H9 (cell line): ENCODE results near the gene TRAT1. TPM values are rescaled to one million over a fixed set of nuclear protein-coding genes. Genes with fewer than 3 reads are reported as not detected.

Experiments
- DNase-seq: peaks from one replicate; pipeline ENCODE4 v3.0.0-alpha.2; 2017
- H2AFZ ChIP-seq: one replicate; pipeline ENCODE4 v1.6.1; 2013; ENCODE audit warnings: mild to moderate bottlenecking, low read length, control low read depth, moderate library complexity
- H2AK5ac ChIP-seq: 2 replicates; pipeline ENCODE4 v1.6.1; 2013; ENCODE audit warnings: low read length, control low read depth, mixed read lengths; ENCODE audit not compliant: insufficient read length
- H2BK120ac ChIP-seq: one replicate; pipeline ENCODE4 v1.6.1; 2013; ENCODE audit warnings: low read depth, mild to moderate bottlenecking, low read length, control low read depth, inconsistent platforms; ENCODE audit not compliant: poor library complexity, severe bottlenecking
- H2BK12ac ChIP-seq: 2 replicates; pipeline ENCODE4 v1.6.1; 2013; ENCODE audit warnings: low read length, control low read depth, mixed read lengths, low read depth; ENCODE audit not compliant: insufficient read length
- H2BK15ac ChIP-seq: 2 replicates; pipeline ENCODE4 v1.6.1; 2013; ENCODE audit warnings: low read depth, low read length, control low read depth
- H2BK20ac ChIP-seq: one replicate; pipeline ENCODE4 v1.6.1; 2013; ENCODE audit warnings: low read depth, mild to moderate bottlenecking, low read length, control low read depth, inconsistent platforms; ENCODE audit not compliant: poor library complexity, severe bottlenecking
- H2BK5ac ChIP-seq: 2 replicates; pipeline ENCODE4 v1.6.1; 2013; ENCODE audit warnings: low read length, control low read depth, mixed read lengths; ENCODE audit not compliant: insufficient read length
- H3K14ac ChIP-seq: 2 replicates; pipeline ENCODE4 v1.6.1; 2013; ENCODE audit warnings: low read length, control low read depth; ENCODE audit not compliant: insufficient read depth
- H3K18ac ChIP-seq: 2 replicates; pipeline ENCODE4 v1.6.1; 2013; ENCODE audit warnings: low read depth, mild to moderate bottlenecking, mixed read lengths, low read length, control low read depth; ENCODE audit not compliant: insufficient read length
- H3K23ac ChIP-seq: 2 replicates; pipeline ENCODE4 v1.6.1; 2013; ENCODE audit warnings: low read length, control low read depth, mixed read lengths, low read depth; ENCODE audit not compliant: insufficient read length
- H3K23me2 ChIP-seq: 2 replicates; pipeline ENCODE4 v1.6.1; 2013; ENCODE audit warnings: low read depth, mild to moderate bottlenecking, mixed read lengths, low read length, control low read depth; ENCODE audit not compliant: insufficient read length, poor library complexity, severe bottlenecking
- H3K27ac ChIP-seq: 2 replicates; pipeline ENCODE4 v1.5.1; 2013; ENCODE audit warnings: low read length, control low read depth, mixed read lengths, low read depth; ENCODE audit not compliant: insufficient read length
- H3K27me3 ChIP-seq: 2 replicates; pipeline ENCODE4 v1.6.1; 2013; ENCODE audit warnings: low read length, control low read depth, inconsistent platforms; ENCODE audit not compliant: insufficient read depth
- H3K4ac ChIP-seq: 2 replicates; pipeline ENCODE4 v1.6.1; 2013; ENCODE audit warnings: low read depth, mild to moderate bottlenecking, control low read depth, inconsistent platforms, low read length, moderate library complexity
- H3K4me1 ChIP-seq: 2 replicates; pipeline ENCODE4 v1.6.1; 2013; ENCODE audit warnings: low read length, control low read depth, inconsistent platforms; ENCODE audit not compliant: insufficient read depth
- H3K4me2 ChIP-seq: 2 replicates; pipeline ENCODE4 v1.6.1; 2013; ENCODE audit warnings: low read length, control low read depth, mixed read lengths; ENCODE audit not compliant: insufficient read length, insufficient read depth
- H3K56ac ChIP-seq: 2 replicates; pipeline ENCODE4 v1.6.1; 2013; ENCODE audit warnings: low read depth, mild to moderate bottlenecking, mixed read lengths, low read length, control low read depth; ENCODE audit not compliant: insufficient read length
- H3K79me1 ChIP-seq: 2 replicates; pipeline ENCODE4 v1.6.1; 2013; ENCODE audit warnings: low read depth, mild to moderate bottlenecking, moderate library complexity, low read length, control low read depth, inconsistent platforms; ENCODE audit not compliant: insufficient read depth, poor library complexity, severe bottlenecking
- H3K79me2 ChIP-seq: 2 replicates; pipeline ENCODE4 v1.6.1; 2013; ENCODE audit warnings: low read length, control low read depth, inconsistent platforms; ENCODE audit not compliant: insufficient read depth
- H3K9ac ChIP-seq: 2 replicates; pipeline ENCODE4 v1.6.1; 2013; ENCODE audit warnings: low read length, control low read depth, mixed read lengths; ENCODE audit not compliant: insufficient read length; ENCODE audit errors: extremely low read depth
- H3K9me3 ChIP-seq: one replicate; pipeline ENCODE4 v1.6.1; 2013; ENCODE audit warnings: low read depth, low read length, inconsistent platforms; ENCODE audit not compliant: control insufficient read depth
- H3T11ph ChIP-seq: one replicate; pipeline ENCODE4 v1.6.1; 2013; ENCODE audit warnings: mild to moderate bottlenecking, low read length, control low read depth, inconsistent platforms
- H4K20me1 ChIP-seq: one replicate; pipeline ENCODE4 v1.6.1; 2013; ENCODE audit not compliant: control insufficient read depth, insufficient read length, insufficient read depth
- H4K5ac ChIP-seq: 2 replicates; pipeline ENCODE4 v1.6.1; 2013; ENCODE audit warnings: low read depth, mild to moderate bottlenecking, mixed read lengths, low read length, control low read depth; ENCODE audit not compliant: insufficient read length
- H4K8ac ChIP-seq: replicated peaks from 2 replicates; pipeline ENCODE4 v1.6.1; 2013; ENCODE audit warnings: low read length, control low read depth, mixed read lengths, low read depth; ENCODE audit not compliant: insufficient read length
- H4K91ac ChIP-seq: 2 replicates; pipeline ENCODE4 v1.6.1; 2013; ENCODE audit warnings: low read depth, mild to moderate bottlenecking, moderate library complexity, mixed read lengths, low read length, control low read depth; ENCODE audit not compliant: insufficient read length
- H3K27ac Mint-ChIP-seq, 3 experiments: 2 replicates in 2 of 3; 3 replicates in 1 of 3; pipeline ENCODE4 v1.8.0; 2020 to 2021; ENCODE audit warnings: mixed read lengths in 3 of 3, mild to moderate bottlenecking in 1 of 3, moderate library complexity in 1 of 3
- H3K27me3 Mint-ChIP-seq: 2 replicates; pipeline ENCODE4 v1.8.0; 2021; ENCODE audit warnings: low read depth, mild to moderate bottlenecking, moderate library complexity, mixed read lengths
- H3K36me3 Mint-ChIP-seq, 3 experiments: 2 replicates in 2 of 3; 3 replicates in 1 of 3; pipeline ENCODE4 v1.8.0; 2020 to 2021; ENCODE audit warnings: low read depth in 3 of 3, mixed read lengths in 3 of 3; ENCODE audit not compliant: insufficient read depth in 1 of 3
- H3K4me1 Mint-ChIP-seq, 2 experiments: 2 replicates each; pipeline ENCODE4 v1.8.0; 2020; ENCODE audit warnings: mixed read lengths in 2 of 2
- H3K4me3 Mint-ChIP-seq, 2 experiments: 2 replicates in 1 of 2; 3 replicates in 1 of 2; pipeline ENCODE4 v1.8.0; 2020 to 2021; ENCODE audit warnings: mild to moderate bottlenecking in 2 of 2, mixed read lengths in 2 of 2, moderate library complexity in 1 of 2
- H3K9me3 Mint-ChIP-seq, 2 experiments: 2 replicates in 1 of 2; 3 replicates in 1 of 2; pipeline ENCODE4 v1.8.0; 2020; ENCODE audit warnings: mild to moderate bottlenecking in 2 of 2, mixed read lengths in 2 of 2, moderate library complexity in 1 of 2
- CTCF ChIP-seq: fragments of 200-600 bp; sonication (generic); conservative IDR thresholded peaks from 3 replicates; pipeline ENCODE4 v1.8.0; 2021; ENCODE audit warnings: antibody characterized with exemption, mild to moderate bottlenecking
- WGBS: extraction: QIAGEN DNeasy Blood & Tissue Kit; methylation state at CpG from one replicate; pipeline ENCODE4 v1.1.7; 2013; ENCODE audit warnings: missing lambda C conversion rate, low lambda C conversion rate, mixed read lengths; ENCODE audit not compliant: insufficient read length; ENCODE audit errors: extremely low coverage; 5-methylcytosine and 5-hydroxymethylcytosine counted together
- total RNA-seq: library from RNA; stranded (reverse); gene quantifications from 2 replicates; pipeline ENCODE4 v1.2.1, GENCODE V29; 2021

Gene TRAT1
- total RNA-seq, 1 experiment from 2014 or later: not detected

GRCh38 chr3:108830381-108830780 lies 7.8 kb downstream of the TRAT1 start:
- TF ChIP-seq CTCF: no peak
- no peaks in the 10 kb centered on the region for H4K20me1 ChIP-seq
- no peak overlapping the region for H2BK15ac ChIP-seq
- no peak overlapping the region for H2AK5ac ChIP-seq
- no peak overlapping the region for H3K23ac ChIP-seq
- H3K27ac Mint-ChIP-seq: no peak overlapping the region
- H3K4me1 Mint-ChIP-seq: peaks cover 5 to 8% of the 10 kb centered on the region in 2 experiments
- H2BK20ac ChIP-seq: no peak overlapping the region
- H3K4me3 Mint-ChIP-seq: no peak overlapping the region
- no peak overlapping the region for H4K91ac ChIP-seq
- no peaks in the 10 kb centered on the region for H3K27me3 ChIP-seq
- no peak overlapping the region for H2AFZ ChIP-seq
- H3K9me3 Mint-ChIP-seq: no peaks in the 10 kb centered on the region
- H3K23me2 ChIP-seq: no peaks in the 10 kb centered on the region
- H3K4ac ChIP-seq: no peak overlapping the region
- H3T11ph ChIP-seq: no peak overlapping the region
- H2BK5ac ChIP-seq: no peak overlapping the region
- H3K27ac ChIP-seq: no peak overlapping the region
- H3K36me3 Mint-ChIP-seq: no peaks in the 10 kb centered on the region
- no peak overlapping the region for H4K8ac ChIP-seq
- H2BK12ac ChIP-seq: no peak overlapping the region
- H2BK120ac ChIP-seq: no peak overlapping the region
- no peak overlapping the region for H3K18ac ChIP-seq
- H3K79me2 ChIP-seq: no peaks in the 10 kb centered on the region
- WGBS: no CpG with 5 or more reads among the region's 3 CpGs
- DNase-seq: no peak
- no peak overlapping the region for H3K9ac ChIP-seq
- no peak overlapping the region for H3K14ac ChIP-seq
- no peaks in the 10 kb centered on the region for H3K4me1 ChIP-seq
- no peak overlapping the region for H3K4me2 ChIP-seq
- no peaks in the 10 kb centered on the region for H3K79me1 ChIP-seq
- no peaks in the 10 kb centered on the region for H3K9me3 ChIP-seq
- no peak overlapping the region for H3K56ac ChIP-seq
- no peaks in the 10 kb centered on the region for H3K27me3 Mint-ChIP-seq
- H4K5ac ChIP-seq: no peak overlapping the region
